Activated T-cell treated with anti-CD3 and anti-CD28 coated beads for 4 hours (primary cell): ENCODE data around the gene CSNK1E.

ENCODE experiments used
- DNase-seq: peaks from one replicate; pipeline ENCODE4 v3.0.0-alpha.2; 2020

The CSNK1E gene

GRCh38 chr22:38327396-38327795 is 10.2 kb upstream of the CSNK1E start:
- DNase-seq: no peak

- no peak for DNase-seq
These were observed 8.4 kb upstream of the CSNK1E start for GRCh38 chr22:38325587-38325986.

GRCh38 chr22:38320605-38321402 is 3.6 kb upstream of the CSNK1E start:
- DNase-seq: no peak

- no peak for DNase-seq
These were observed 1.9 kb upstream of the CSNK1E start for GRCh38 chr22:38318792-38319773.

- no peak for DNase-seq
These were observed 922 bp upstream of the CSNK1E start for GRCh38 chr22:38317995-38318715.

GRCh38 chr22:38316364-38317121 is 690 bp downstream of the CSNK1E start:
- peak; percentile 37 for DNase-seq

GRCh38 chr22:38315823-38316363 is 1.3 kb downstream of the CSNK1E start:
- DNase-seq: no peak

GRCh38 chr22:38314933-38315822 is 2.1 kb downstream of the CSNK1E start:
- DNase-seq: no peak

- DNase-seq: no peak
These were observed 2.9 kb downstream of the CSNK1E start for GRCh38 chr22:38314051-38314932.

GRCh38 chr22:38313384-38313955 is 3.8 kb downstream of the CSNK1E start:
- no peak for DNase-seq

GRCh38 chr22:38312261-38312800 is 4.9 kb downstream of the CSNK1E start:
- DNase-seq: no peak

GRCh38 chr22:38311323-38311620 is 6.0 kb downstream of the CSNK1E start:
- no peak for DNase-seq

- no peak for DNase-seq
These were observed 6.5 kb downstream of the CSNK1E start for GRCh38 chr22:38310518-38311322.

GRCh38 chr22:38309614-38310517 is 7.4 kb downstream of the CSNK1E start:
- no peak for DNase-seq

- no peak for DNase-seq
These were observed 8.3 kb downstream of the CSNK1E start for GRCh38 chr22:38308791-38309498.
